Mesenteric fat pad (tissue), 1 donor: ENCODE data around the gene SHBG. TPM values are rescaled to one million over a fixed set of nuclear protein-coding genes. Genes with fewer than 3 reads are reported as not detected.
"Not testable (repeated sequence)": the region's sequence is repeated elsewhere in the genome, so short reads cannot be mapped to it uniquely, and the experiment has no call there.

Experiments used
- DNase-seq: peaks from one replicate; pipeline ENCODE4 v3.0.0-alpha.2; 2020; ENCODE audit warnings: low spot score
- long read RNA-seq: library from polyadenylated mRNA; unstranded; transcript quantifications from one replicate; pipeline ENCODE4 v2.0.0, GENCODE V29; 2020
- total RNA-seq: library from RNA; stranded (reverse); fragmentation: NEBNext Ultra II Directional; extraction: Animal tissue kit (Norgen Biotek cat#: 25700); gene quantifications from one replicate; pipeline ENCODE4 v1.2.1, GENCODE V29; 2021
- donor health status: DM: yes; HTN: yes; CAD: no.

SHBG gene, protein sequence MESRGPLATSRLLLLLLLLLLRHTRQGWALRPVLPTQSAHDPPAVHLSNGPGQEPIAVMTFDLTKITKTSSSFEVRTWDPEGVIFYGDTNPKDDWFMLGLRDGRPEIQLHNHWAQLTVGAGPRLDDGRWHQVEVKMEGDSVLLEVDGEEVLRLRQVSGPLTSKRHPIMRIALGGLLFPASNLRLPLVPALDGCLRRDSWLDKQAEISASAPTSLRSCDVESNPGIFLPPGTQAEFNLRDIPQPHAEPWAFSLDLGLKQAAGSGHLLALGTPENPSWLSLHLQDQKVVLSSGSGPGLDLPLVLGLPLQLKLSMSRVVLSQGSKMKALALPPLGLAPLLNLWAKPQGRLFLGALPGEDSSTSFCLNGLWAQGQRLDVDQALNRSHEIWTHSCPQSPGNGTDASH
- total RNA-seq = 0.71 TPM
- long read RNA-seq, partial matches to known transcripts = 0 of 2 reads
- long read RNA-seq, other reads (novel, unspliced or antisense) = 0 of 2 reads

DNA sequence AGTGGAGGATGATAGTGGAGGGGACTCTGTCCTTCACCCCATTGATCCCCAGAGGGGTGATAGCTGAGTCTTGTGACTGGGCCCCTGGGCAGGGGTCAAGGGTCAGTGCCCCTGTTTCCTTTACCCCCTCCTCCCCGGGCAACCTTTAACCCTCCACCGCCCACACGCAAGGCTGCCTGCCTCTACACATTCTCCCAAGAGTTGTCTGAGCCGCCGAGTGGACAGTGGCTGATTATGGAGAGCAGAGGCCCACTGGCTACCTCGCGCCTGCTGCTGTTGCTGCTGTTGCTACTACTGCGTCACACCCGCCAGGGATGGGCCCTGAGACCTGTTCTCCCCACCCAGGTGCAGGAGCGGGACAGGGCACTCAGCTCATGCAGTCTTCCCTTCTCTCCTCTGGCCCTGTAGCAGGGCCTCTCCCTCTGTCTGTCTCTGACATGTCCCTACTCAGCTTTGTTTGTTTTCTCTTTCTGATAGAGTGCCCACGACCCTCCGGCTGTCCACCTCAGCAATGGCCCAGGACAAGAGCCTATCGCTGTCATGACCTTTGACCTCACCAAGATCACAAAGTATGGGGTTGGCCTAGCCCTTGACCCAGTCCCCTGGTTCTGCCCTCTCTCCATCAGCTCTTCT, at the start of gene SHBG:
TSS of gene SHBG (plus strand) at position 197 of the 633 bp plus-strand sequence. CDS start at position 235, 38 bp downstream.
- DNase-seq = no peak

DNA sequence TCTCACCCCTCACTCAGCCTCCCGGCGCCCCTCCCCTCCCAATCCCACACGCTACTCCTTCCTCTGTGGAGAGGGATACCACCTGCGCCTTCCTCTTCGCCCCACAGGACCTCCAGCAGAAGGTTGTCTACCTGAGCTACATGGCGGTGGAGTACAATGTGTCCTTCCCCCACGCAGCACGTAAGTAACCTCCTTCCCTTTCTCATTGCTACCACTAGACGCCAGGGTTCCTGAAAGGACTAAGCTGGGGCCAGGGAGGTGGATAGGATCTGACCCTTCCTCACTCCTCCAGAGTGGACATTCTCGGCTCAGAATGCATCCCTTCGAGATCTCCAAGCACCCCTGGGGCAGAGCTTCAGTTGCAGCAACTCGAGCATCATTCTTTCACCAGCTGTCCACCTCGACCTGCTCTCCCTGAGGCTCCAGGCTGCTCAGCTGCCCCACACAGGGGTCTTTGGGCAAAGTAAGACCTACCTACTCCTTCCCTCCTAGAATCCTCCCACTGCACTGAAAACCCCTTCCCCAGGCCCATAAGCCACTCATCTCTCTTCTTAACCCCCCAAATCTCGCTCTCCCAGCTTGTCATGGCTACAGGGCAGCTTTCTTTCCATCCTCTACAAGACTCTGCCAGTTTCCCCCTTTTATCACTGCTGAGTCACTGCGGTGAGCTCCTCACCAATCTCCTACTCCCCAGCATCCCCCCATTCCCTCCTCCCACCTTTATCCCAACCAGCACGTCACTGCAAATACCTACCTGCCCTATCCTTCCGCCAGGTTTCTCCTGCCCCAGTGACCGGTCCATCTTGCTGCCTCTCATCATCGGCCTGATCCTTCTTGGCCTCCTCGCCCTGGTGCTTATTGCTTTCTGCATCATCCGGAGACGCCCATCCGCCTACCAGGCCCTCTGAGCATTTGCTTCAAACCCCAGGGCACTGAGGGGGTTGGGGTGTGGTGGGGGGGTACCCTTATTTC, 49.0 kb upstream of the SHBG start:
- DNase-seq = no peak

DNA sequence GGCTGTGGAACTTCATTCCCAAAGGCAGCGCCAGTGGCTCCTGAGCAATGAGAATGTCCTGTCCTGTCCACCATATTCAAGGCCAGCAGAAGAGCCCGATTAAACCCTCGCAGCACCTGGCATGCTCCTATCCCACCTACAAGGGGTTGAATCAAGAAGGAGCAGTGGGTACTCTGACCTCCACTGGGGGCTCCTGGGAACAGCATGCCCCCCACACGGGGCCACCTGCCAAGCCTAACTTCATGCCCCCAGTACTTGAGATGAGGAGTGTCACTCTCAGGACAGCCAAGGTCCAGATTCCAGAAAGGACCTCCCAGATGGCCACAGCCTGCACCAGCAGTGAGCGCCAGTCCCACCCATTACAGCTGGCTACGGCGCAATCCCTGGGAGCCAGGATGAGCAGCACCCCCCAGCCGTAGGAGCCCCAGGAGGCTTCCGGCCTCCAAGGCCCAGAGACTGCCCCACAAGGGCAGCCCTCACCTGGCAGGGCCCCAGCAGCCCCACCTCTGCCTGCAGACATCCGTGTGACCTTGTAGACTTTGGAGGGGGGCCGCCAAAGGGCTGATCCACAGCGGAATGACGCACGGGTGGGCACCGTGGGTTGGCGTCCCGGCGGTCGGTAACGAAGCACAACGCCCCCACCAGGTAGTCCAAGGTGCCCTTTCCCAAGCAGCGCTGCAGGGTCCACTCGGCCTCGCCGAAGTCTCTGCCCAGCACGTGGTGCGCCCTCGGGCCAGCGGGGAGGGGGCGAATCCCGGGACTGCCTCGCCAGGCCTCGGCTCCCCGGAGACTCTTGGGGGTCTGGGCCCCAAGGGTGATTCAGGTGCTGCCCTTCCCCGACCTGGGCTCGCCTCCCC, 47.3 kb upstream of the SHBG start:
- DNase-seq = no peak

DNA sequence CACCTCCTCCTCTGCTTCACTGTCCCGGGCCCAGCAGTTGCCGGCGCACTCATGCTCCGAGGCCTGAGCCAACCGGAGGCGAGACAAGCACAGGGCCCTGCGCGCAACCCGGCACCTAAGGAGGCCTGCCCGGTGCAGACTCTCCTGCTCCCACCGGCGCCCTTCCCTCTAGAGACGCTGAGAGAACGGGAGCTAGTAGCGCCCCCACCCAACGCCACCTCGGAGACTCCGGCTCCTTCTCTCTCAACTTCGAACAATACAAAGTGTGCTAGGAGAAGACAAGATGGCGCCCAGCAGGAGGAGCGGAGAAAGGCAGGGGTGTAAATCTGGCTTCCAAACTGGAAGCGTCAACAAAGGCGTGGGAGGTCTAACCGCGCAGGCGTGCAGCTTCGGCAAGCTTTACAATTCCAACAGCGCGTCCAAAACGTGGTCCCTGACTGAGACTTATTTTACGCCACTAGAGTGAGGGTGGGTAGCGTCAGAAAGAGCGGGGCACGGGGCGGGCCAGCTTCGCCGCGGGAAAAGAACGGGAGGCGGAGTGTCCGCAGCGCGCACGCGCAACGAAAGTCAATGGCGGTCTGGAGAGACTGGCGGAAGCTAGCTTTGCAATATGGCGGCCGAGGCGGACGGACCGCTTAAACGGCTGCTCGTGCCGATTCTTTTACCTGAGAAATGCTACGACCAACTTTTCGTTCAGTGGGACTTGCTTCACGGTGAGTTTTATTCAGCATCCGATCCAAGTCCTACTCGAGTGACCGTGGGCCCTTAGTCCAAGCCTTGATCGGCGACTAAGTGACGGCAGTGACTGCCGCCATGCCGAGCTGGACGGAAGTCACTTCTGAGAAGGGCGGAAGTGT, 46.5 kb upstream of the SHBG start, which contains the start of gene MPDU1:
TSS of gene MPDU1 (plus strand) at position 600 of the 857 bp plus-strand sequence. CDS start at position 611, 11 bp downstream.
- DNase-seq = peak; percentile 98

DNA sequence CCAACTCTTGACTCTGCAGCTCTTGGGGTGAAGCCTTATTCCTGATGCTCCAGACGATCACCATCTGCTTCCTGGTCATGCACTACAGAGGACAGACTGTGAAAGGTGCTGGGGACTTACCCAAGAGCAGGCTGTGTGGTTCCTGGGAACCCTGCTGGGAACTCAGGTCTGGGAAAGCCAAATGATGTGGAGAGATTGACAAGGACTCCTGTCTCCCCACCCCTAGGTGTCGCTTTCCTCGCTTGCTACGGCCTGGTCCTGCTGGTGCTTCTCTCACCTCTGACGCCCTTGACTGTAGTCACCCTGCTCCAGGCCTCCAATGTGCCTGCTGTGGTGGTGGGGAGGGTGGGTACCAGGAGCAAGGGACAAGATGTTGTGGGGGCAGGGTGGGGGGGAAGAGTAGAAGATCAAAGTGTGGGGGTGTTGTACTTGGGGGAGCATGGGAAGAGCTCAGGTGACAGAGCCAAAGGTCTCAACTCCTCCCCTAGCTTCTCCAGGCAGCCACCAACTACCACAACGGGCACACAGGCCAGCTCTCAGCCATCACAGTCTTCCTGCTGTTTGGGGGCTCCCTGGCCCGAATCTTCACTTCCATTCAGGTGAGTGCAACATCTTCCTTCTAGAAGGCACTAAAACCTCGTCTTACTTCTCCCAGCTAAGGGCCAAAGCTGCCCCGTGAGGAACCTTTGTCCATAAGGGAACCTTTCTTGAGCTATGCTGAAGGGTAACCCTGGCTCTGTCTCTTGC, 43.1 kb upstream of the SHBG start:
- no peak for DNase-seq

DNA sequence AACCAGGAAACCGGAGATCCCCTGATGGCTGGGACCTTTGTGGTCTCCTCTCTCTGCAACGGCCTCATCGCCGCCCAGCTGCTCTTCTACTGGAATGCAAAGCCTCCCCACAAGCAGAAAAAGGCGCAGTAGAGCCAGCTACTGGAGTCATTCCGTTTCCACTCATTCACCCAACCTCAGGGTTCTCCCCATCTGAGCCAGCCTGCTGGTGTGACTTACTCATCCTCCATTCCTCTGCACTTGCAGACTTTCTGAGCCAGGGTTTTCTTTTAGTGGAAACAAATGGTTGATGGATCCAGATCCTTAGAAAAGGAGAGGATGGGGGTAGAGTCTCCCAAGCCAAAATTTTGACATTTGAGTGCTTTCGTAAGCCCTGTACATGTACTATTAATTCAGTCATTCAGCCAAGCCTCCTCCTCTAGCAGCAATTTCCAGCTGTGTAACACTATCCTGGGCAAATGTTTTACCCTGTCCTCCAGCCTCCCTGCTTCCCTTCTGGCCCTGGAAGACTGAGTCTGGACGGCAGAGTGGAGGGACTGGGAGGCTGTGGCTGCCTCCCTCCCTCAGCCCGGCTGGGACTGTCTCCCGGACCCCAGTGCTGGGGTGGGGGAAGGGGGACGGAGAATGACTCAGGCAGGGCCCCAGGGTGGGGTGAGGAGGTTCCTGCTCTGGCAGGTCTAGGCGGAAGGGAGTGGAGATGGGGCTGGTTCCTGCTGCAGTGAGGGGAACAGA, 42.3 kb upstream of the SHBG start:
- DNase-seq = no peak

DNA sequence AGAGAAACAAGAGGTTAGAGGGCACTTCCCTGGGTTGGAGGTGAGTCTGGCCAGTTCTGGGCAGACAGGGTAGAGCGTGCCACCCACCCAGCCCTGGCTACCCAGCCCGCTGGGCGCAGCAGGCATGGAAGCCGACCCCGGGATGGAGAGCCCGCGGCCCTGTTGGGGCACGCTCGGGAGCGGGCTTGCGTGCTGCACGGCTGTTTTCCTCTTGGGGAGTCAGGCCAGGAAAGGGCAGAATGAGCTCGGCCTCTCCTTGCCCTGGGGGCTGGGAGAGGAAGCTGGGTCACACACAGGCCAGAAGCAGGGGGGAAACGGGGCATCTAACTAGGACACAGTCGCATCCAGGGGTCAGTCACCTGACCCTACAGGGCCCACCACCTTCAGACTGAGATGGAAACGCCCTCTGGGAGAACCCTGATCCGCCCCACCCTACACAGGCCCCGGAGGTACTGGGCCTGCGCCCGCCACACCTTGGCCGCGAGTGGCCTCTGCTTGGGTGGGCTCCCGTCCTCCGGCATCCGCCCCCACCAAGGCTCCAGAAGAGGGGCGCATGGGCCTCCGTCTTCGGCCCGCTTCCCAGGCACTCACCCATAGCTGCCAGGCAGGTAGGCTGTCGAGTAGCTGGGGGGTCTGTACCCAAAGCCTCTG, 41.3 kb upstream of the SHBG start:
- DNase-seq = no peak

DNA sequence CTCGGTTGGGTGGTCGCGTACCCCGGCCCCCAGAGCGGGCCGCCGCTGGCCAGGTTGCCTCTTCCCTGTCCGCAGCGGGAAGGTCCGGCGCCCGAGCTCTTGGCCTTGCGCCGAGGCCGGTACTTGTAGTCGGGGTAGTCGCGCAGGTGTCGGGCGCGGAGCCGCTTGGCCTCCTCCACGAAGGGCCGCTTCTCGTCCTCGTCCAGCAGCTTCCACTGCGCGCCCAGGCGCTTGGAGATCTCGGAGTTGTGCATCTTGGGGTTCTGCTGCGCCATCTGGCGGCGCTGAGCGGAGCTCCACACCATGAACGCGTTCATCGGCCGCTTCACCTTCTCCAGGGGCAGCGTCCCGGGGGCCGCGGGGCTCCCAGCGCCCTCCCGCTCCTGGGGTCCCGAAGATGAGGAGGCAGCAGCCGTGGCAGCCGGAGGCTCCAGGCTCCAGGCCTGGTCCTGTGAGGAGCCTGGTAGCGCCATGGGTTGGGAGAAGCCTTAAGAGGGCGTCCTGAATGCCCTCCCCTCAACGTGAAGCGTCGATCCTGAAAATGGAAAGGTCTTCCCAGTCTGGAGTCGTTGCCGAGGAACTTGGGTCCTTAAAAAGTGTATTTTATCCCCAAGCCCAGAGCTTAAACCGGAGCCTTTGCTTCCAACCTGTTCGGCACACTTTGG, 40.6 kb upstream of the SHBG start:
- peak; percentile 95 for DNase-seq

DNA sequence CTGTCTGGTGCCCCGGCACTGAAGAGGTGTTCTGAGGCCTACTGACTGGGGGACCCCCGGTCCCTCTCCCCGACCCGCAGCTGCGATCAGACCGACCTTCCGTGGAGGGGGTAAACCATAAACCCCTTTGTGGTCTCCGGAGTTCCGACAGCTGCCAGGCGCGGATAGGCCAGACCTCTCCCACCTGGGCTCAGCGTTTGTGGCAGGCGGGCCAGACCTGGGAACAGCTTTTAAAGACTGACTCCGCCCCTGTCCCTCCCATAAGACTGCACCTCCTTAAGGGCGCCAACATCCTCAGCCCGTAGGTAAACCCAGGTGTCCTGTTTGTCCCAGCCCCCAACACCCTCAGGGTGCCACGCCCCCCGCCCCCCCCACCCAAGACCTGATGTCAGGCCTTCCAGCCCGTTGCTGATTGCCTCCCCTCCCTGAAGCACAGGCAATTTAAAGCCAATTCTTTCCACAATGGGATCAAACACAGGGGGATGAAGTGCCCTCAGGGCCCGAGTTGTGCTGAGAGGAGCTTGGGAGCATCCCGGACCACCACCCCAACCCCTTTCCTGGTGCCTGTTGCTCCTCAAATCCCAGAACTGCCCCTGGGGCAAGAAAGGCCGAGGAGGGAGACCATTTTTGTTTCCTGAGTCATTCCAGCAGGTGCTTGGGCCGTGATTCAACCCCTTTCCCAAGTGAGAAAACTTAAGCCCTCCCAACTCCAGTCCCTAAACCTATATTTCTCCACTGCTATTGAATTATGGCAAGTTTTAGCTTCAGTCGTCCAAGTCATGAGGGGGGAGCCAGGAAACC, 39.8 kb upstream of the SHBG start, which contains the start of gene SOX15:
TSS of gene SOX15 (minus strand) at position 204 of the 801 bp plus-strand sequence. CDS start 418 bp downstream, outside the sequence.
- DNase-seq = no peak

DNA sequence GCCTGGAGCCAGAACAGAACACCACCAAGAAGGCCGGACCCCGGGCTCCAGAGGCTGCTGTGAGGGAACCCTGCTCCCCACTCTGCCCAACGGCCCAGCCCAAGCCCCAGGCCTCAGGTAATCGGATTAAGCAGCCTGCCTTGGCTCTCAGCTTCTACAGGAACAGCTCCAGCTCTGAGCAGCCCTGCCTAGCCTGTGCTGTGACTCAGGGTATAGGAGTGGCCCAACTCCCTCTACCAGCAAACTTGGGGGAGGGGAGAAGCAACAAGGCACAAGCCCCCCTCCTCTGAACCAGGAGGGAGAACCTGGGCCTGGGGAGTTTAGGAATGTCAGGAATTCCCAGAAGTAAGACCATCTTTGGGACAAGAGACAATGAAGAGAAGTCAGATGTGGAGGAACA, 39.2 kb upstream of the SHBG start:
- DNase-seq = no peak

DNA sequence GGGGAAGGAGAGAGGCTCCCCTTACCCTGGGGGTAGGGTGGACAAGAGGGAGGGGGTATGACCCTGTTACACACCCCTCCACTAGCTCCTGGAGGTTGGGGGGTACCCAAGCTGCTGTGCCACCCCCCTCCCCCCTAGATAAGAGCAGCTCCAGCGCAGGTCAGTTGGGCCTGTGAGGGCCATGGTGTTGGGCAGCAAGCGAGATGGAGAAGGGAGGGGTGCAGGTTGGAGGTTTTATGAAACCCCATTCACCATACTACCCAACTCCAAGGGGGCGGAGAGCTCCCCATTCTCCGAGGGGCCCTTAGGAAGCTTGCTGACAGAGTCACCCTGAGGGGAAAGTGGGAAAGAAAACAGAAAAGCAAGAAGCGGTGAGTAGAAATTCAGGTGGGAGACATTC, 38.3 kb upstream of the SHBG start:
- no peak for DNase-seq

DNA sequence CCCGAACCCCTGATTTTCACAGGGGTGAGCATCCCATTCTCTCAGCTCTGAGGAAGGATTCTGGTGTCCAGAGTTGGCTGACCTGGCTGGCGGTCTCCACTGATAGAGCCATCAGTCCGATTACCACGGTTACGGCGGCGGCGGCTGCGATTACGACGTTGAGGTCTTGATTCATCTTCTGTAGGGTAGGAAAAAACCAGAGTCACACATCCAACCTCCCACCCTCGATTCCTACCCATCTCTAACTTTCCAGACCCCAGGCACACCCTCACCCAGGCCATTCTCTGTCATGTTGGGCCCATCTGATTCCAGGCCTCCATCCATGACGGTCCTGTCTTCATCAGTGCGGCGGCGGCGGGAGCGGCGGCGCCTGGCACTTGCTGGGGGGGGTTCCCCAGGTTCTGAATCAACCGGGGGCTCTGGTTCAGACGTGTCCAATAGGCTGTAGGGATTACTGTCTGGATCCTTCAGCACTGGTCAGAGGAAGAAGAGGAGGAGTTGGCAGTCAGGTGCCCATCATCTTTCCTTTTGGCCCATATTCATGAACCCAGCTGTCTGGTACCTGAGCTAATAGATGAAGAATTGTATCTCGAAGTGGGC, 37.4 kb upstream of the SHBG start:
- no peak for DNase-seq

DNA sequence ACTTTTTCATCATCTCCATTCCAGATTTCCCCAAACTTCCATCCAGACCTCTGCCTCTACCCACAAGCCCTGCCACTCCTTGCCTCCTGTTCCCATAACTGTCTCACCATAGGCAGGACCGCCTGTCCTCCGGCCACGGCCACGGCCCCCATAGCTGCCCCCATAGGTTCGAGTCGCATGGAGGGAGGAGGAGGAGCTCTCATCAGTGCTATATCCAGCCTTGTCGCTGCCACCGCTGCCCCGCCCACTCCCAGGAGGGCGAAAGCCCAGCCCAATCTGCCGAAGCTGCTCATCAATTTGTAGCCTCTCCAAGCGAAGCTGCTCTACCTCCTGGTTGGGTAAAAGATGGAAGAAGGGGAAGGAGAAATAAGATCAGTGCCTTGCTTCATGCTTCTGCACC, 36.6 kb upstream of the SHBG start:
- DNase-seq = no peak

DNA sequence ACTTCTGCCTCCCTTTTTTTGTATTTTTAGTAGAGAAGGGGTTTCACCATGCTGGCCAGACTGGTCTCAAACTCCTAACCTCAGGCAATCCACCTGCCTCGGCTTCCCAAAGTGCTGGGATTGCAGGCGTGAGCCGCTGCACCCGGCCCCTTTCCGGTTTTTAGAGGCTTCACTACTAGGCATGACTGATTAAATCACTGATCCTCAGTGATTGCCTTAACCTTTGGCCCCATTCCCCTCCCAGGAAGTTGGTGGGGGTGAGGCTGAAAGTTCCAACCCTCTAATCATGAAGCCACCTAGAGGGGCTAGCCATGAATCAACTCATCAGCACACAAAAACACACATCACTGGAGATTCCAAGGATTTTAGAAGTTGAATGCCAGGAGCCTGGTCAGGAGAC, 32.4 kb upstream of the SHBG start:
- not testable (repeated sequence) for DNase-seq

DNA sequence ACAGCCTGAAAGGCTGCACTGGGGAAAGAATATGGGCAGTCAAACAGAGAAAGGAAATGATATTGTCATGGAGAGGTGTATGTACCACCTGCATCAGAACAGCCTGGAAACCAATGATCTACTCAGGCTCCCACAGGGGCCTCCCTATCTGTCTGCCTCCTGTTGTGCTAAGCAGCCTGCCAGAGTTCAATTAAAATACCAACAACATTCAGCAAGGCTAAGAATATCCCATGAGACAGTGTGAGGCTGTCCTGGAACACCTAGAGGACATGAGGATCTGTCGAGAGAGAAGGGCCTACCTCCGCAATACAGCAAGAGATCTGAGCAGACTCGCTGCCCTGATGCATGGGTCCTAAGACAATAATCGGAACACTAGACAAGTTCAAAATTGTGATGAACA, 23.7 kb upstream of the SHBG start:
- DNase-seq = no peak
